ENCODE measurements around the gene PCDHGA10. TPM values are rescaled to one million over a fixed set of nuclear protein-coding genes. Genes with fewer than 3 reads are reported as not detected.
"Not testable (repeated sequence)": the region's sequence is repeated elsewhere in the genome, so short reads cannot be mapped to it uniquely, and the experiment has no call there.

PCDHGA10 gene
- total and polyA plus RNA-seq, 11 donors, result 1.1 to 11.3 (median 5.2) TPM

DNA sequence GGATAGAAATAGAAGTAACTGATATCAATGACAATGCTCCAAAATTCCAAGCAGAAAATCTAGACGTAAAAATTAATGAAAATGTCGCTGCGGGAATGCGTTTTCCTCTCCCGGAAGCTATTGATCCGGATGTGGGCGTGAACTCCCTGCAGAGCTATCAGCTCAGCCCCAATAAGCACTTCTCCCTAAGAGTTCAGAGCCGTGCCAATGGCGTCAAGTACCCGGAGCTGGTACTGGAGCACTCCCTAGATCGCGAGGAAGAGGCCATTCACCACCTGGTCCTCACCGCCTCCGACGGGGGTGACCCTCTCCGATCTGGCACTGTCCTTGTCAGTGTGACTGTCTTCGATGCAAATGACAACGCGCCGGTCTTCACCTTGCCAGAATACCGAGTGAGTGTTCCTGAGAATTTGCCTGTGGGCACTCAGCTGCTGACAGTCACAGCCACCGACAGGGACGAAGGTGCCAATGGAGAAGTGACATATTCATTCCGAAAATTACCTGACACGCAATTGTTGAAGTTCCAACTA, 818 bp downstream of the PCDHGA10 start:
- H3K4me3 ChIP-seq, result peak overlapping the region in 10 of 12 donors; percentile 10 to 49 (median 36)
- no peak for DNase-seq
- peaks cover 0 to 77% (median 0%) of the 10 kb centered on the region in 9 donors for H3K27me3 ChIP-seq
- peaks cover 0 to 32% (median 0%) of the 10 kb centered on the region in 9 donors for H3K36me3 ChIP-seq
- no peak for TF ChIP-seq POLR2A (IDR thresholded peaks at IDR 0.05)
- TF ChIP-seq, protein P1, sequence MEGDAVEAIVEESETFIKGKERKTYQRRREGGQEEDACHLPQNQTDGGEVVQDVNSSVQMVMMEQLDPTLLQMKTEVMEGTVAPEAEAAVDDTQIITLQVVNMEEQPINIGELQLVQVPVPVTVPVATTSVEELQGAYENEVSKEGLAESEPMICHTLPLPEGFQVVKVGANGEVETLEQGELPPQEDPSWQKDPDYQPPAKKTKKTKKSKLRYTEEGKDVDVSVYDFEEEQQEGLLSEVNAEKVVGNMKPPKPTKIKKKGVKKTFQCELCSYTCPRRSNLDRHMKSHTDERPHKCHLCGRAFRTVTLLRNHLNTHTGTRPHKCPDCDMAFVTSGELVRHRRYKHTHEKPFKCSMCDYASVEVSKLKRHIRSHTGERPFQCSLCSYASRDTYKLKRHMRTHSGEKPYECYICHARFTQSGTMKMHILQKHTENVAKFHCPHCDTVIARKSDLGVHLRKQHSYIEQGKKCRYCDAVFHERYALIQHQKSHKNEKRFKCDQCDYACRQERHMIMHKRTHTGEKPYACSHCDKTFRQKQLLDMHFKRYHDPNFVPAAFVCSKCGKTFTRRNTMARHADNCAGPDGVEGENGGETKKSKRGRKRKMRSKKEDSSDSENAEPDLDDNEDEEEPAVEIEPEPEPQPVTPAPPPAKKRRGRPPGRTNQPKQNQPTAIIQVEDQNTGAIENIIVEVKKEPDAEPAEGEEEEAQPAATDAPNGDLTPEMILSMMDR (IDR thresholded peaks at IDR 0.05), result no peak
- peak in 2 of 4 donors; percentile 16 to 25 for ATAC-seq
- H3K9me3 ChIP-seq, result peaks cover 0 to 100% (median 55%) of the 10 kb centered on the region in 12 donors
- intact Hi-C loops (cut with DNase I), result loop anchor here in 7 of 10 donors (2.0 to 10.0 kb wide), 6 partner anchors 49 to 147 kb away; partner anchors contain the start of genes PCDHGA5 (in 3 of the 7) and PCDHGA1 (in 1 of the 7)
- peaks cover 0 to 9% (median 4%) of the 10 kb centered on the region in 12 donors for H3K4me1 ChIP-seq
- H3K27ac ChIP-seq, result no peak overlapping the region
- 28 to 42% (median 33%) methylated on average over 19 to 25 of the region's 25 CpGs for WGBS, 4 donors

DNA sequence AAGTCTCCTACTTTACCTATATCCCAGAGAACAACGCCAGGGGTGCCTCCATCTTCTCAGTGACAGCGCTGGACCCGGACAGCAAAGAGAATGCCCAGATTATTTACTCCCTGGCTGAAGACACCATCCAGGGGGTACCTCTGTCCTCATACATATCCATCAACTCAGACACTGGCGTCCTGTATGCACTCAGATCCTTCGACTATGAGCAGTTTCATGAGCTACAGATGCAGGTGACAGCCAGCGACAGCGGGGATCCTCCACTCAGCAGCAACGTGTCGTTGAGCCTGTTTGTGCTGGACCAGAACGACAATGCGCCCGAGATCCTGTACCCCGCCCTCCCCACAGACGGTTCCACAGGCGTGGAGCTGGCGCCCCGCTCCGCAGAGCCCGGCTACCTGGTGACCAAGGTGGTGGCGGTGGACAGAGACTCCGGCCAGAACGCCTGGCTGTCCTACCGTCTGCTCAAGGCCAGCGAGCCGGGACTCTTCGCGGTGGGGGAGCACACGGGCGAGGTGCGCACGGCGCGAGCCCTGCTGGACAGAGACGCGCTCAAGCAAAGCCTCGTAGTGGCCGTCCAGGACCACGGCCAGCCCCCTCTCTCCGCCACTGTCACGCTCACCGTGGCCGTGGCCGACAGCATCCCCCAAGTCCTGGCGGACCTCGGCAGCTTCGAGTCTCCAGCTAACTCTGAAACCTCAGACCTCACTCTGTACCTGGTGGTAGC, 1.9 kb downstream of the PCDHGA10 start:
- Histone ChIP-seq H3K36me3 (peaks cover 0 to 36% (median 0%) of the 10 kb centered on the region in 9 donors), H3K9me3 (peaks cover 0 to 100% (median 55%) of the 10 kb centered on the region in 12 donors), H3K4me1 (peaks cover 0 to 11% (median 4%) of the 10 kb centered on the region in 12 donors), H3K27me3 (peaks cover 0 to 76% (median 0%) of the 10 kb centered on the region in 9 donors)
- not testable (repeated sequence) for H3K4me3 ChIP-seq, H3K27ac ChIP-seq, DNase-seq, ATAC-seq
- intact Hi-C loops (cut with DNase I), result loop anchor here in 9 of 10 donors (5.0 to 10.0 kb wide), 8 partner anchors 50 to 148 kb away; partner anchors contain the start of genes PCDHGA5 (in 3 of the 9) and PCDHGA1 (in 1 of the 9)
- 47 to 60% (median 49%) methylated on average over 7 to 46 of the region's 46 CpGs for WGBS, 4 donors

DNA sequence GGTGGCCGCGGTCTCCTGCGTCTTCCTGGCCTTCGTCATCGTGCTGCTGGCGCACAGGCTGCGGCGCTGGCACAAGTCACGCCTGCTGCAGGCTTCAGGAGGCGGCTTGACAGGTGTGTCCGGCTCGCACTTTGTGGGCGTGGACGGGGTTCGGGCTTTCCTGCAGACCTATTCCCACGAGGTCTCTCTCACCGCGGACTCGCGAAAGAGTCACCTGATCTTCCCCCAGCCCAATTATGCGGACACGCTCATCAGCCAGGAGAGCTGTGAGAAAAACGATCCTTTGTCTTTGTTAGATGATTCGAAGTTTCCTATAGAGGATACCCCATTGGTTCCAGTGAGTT, 2.5 kb downstream of the PCDHGA10 start:
- H3K27ac ChIP-seq, H3K4me3 ChIP-seq, DNase-seq, ATAC-seq: not testable (repeated sequence)
- peaks cover 0 to 100% (median 53%) of the 10 kb centered on the region in 12 donors for H3K9me3 ChIP-seq
- peaks cover 0 to 39% (median 0%) of the 10 kb centered on the region in 9 donors for H3K36me3 ChIP-seq
- H3K27me3 ChIP-seq, result peaks cover 0 to 76% (median 0%) of the 10 kb centered on the region in 9 donors
- 43 to 59% (median 48%) methylated on average over 13 to 24 of the region's 24 CpGs for WGBS, 4 donors
- H3K4me1 ChIP-seq, result peaks cover 0 to 12% (median 4%) of the 10 kb centered on the region in 12 donors
- intact Hi-C loops (cut with DNase I), result loop anchor here in 6 of 10 donors (5.0 to 10.0 kb wide), 6 partner anchors 50 to 147 kb away; partner anchors contain the start of gene PCDHGA5 (in 2 of the 6)

DNA sequence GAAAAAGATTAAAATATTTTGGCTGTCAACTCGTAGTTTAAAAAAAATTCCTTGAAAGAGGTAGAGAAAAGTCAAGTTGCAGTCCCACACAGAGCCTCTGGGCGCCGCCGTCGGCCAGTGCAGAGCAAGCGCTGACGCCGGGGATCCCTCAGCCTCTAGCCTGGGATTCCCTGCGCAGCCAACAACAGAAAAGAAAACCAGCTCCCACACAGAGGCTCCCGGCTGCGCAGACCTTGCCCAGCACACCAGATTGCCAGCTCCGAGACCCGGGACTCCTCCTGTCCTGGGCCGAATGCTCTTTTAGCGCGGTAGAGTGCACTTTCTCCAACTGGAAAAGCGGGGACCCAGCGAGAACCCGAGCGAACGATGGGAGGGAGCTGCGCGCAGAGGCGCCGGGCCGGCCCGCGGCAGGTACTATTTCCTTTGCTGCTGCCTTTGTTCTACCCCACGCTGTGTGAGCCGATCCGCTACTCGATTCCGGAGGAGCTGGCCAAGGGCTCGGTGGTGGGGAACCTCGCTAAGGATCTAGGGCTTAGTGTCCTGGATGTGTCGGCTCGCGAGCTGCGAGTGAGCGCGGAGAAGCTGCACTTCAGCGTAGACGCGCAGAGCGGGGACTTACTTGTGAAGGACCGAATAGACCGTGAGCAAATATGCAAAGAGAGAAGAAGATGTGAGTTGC, 4.8 kb downstream of the PCDHGA10 start, which contains the start of gene PCDHGB7:
TSS of gene PCDHGB7 (plus strand) at position 184 of the 679 bp plus-strand sequence. CDS start at position 367, 183 bp downstream.
- peaks cover 0 to 100% (median 57%) of the 10 kb centered on the region in 12 donors for H3K9me3 ChIP-seq
- TF ChIP-seq, protein P1 (IDR thresholded peaks at IDR 0.05), result peak; percentile 56 to 80 (median 73)
- peak; percentile 89 to 95 (median 93) for ATAC-seq
- H3K27me3 ChIP-seq, result peaks cover 0 to 68% (median 0%) of the 10 kb centered on the region in 9 donors
- peak within 1 kb of the TSS; percentile 18 to 59 (median 51) for H3K4me3 ChIP-seq
- intact Hi-C loops (cut with DNase I), result loop anchor here in 8 of 10 donors (1.0 to 10.0 kb wide), 10 partner anchors 53 to 145 kb away; partner anchors contain the start of gene PCDHGA5 (in 2 of the 8)
- H3K4me1 ChIP-seq, result peaks cover 0 to 12% (median 2%) of the 10 kb centered on the region in 12 donors
- WGBS, 4 donors, result 9 to 23% (median 15%) methylated on average over 33 to 47 of the region's 47 CpGs
- peaks cover 0 to 41% (median 0%) of the 10 kb centered on the region in 9 donors for H3K36me3 ChIP-seq
- peak; percentile 71 to 88 (median 83) for DNase-seq
- peak within 1 kb of the TSS; percentile 19 to 69 (median 50) for H3K27ac ChIP-seq

Measured in heart left ventricle (tissue), 16 donors.